Measurements from ENCODE around the gene ZNF80. TPM values are rescaled to one million over a fixed set of nuclear protein-coding genes. Genes with fewer than 3 reads are reported as not detected.
"Not testable (repeated sequence)": the region's sequence is repeated elsewhere in the genome, so short reads cannot be mapped to it uniquely, and the experiment has no call there.

Gene ZNF80
- total RNA-seq, 4 donors from 2014 or later, result not detected

- H3K4me3 ChIP-seq, result no peak overlapping the region
- H3K27me3 ChIP-seq, result no peaks in the 10 kb centered on the region
- H3K4me1 ChIP-seq, result no peaks in the 10 kb centered on the region
- DNase-seq, result no peak
- no peak for TF ChIP-seq CTCF (IDR thresholded peaks at IDR 0.05)
- TF ChIP-seq POLR2A (IDR thresholded peaks at IDR 0.05), result no peak
- H3K9me3 ChIP-seq, result no peaks in the 10 kb centered on the region
- H3K36me3 ChIP-seq, result no peaks in the 10 kb centered on the region
- H3K27ac ChIP-seq, result no peak overlapping the region
- intact Hi-C loops (cut with DNase I; ENCODE audit: low total_unique reads), result no loop called here
Measured at GRCh38 chr3:114252954-114253353, 15.6 kb upstream of the ZNF80 start.

GRCh38 chr3:114242947-114243346, 5.6 kb upstream of the ZNF80 start:
- no peak for DNase-seq
- H3K9me3 ChIP-seq, result no peaks in the 10 kb centered on the region
- intact Hi-C loops (cut with DNase I; ENCODE audit: low total_unique reads), result no loop called here
- no peaks in the 10 kb centered on the region for H3K27me3 ChIP-seq
- H3K36me3 ChIP-seq, result no peaks in the 10 kb centered on the region
- no peak overlapping the region for H3K27ac ChIP-seq
- no peaks in the 10 kb centered on the region for H3K4me1 ChIP-seq
- TF ChIP-seq POLR2A (IDR thresholded peaks at IDR 0.05) (no peak), CTCF (IDR thresholded peaks at IDR 0.05) (no peak)
- H3K4me3 ChIP-seq, result no peak overlapping the region

GRCh38 chr3:114241262-114241661, 3.9 kb upstream of the ZNF80 start:
- TF ChIP-seq CTCF (IDR thresholded peaks at IDR 0.05) (no peak), POLR2A (IDR thresholded peaks at IDR 0.05) (no peak)
- H3K27ac ChIP-seq, result no peak overlapping the region
- no peak for DNase-seq
- H3K9me3 ChIP-seq, result no peaks in the 10 kb centered on the region
- no peaks in the 10 kb centered on the region for H3K27me3 ChIP-seq
- intact Hi-C loops (cut with DNase I; ENCODE audit: low total_unique reads), result no loop called here
- no peaks in the 10 kb centered on the region for H3K4me1 ChIP-seq
- no peak overlapping the region for H3K4me3 ChIP-seq
- H3K36me3 ChIP-seq, result no peaks in the 10 kb centered on the region

GRCh38 chr3:114238146-114238785, 888 bp upstream of the ZNF80 start:
- intact Hi-C loops (cut with DNase I; ENCODE audit: low total_unique reads); H3K27ac ChIP-seq: not testable (repeated sequence)

GRCh38 chr3:114235431-114235830, 1.9 kb downstream of the ZNF80 start:
- intact Hi-C loops (cut with DNase I; ENCODE audit: low total_unique reads), result no loop called here
- Histone ChIP-seq H3K36me3 (no peaks in the 10 kb centered on the region), H3K27me3 (no peaks in the 10 kb centered on the region), H3K4me3 (no peak overlapping the region), H3K4me1 (no peaks in the 10 kb centered on the region), H3K27ac (no peak overlapping the region), H3K9me3 (no peaks in the 10 kb centered on the region)
- no peak for TF ChIP-seq CTCF (IDR thresholded peaks at IDR 0.05)
- TF ChIP-seq POLR2A (IDR thresholded peaks at IDR 0.05), result no peak
- no peak for DNase-seq

More at GRCh38 chr3:114238146-114238785, 888 bp upstream of the ZNF80 start:
- DNase-seq, H3K9me3 ChIP-seq, H3K36me3 ChIP-seq, H3K27me3 ChIP-seq, H3K4me1 ChIP-seq, H3K4me3 ChIP-seq: not testable (repeated sequence)

- intact Hi-C loops (cut with DNase I; ENCODE audit: low total_unique reads), result no loop called here
- Histone ChIP-seq H3K27me3 (no peaks in the 10 kb centered on the region), H3K36me3 (no peaks in the 10 kb centered on the region), H3K4me3 (no peak overlapping the region), H3K4me1 (no peaks in the 10 kb centered on the region), H3K27ac (no peak overlapping the region), H3K9me3 (no peaks in the 10 kb centered on the region)
- no peak for TF ChIP-seq CTCF (IDR thresholded peaks at IDR 0.05)
- TF ChIP-seq POLR2A (IDR thresholded peaks at IDR 0.05), result no peak
- no peak for DNase-seq
Measured at GRCh38 chr3:114234745-114235144, 2.6 kb downstream of the ZNF80 start.

All from uterus (tissue), 4 donors.